A673 (cell line): ENCODE results near the gene GPR137. TPM values are rescaled to one million over a fixed set of nuclear protein-coding genes. Genes with fewer than 3 reads are reported as not detected.

Experiments
- BruUV-seq: library from RNA; stranded (reverse); fragments of 400-500 nt; replicated peaks from 2 replicates; lab custom pipeline; 2021; lab: Mats Ljungman, UMichigan
- CTCF ChIA-PET: fragments of 300-600 bp; sonication (Branson Sonifier 250); formaldehyde crosslinking; loops from one replicate; lab custom pipeline; 2022; ENCODE audit warnings: antibody characterized with exemption; lab: Charles Lee
- POLR2A ChIA-PET: fragments of 300-600 bp; sonication (Branson Sonifier 250); formaldehyde crosslinking; loops from one replicate; lab custom pipeline; 2022; ENCODE audit warnings: antibody characterized with exemption; ENCODE audit not compliant: low non-redundant PET; lab: Charles Lee
- DNase-seq: peaks from one replicate; pipeline ENCODE4 v3.0.0-alpha.2; 2015; ENCODE audit warnings: low spot score
- H3K27ac ChIP-seq: fragments of 200-600 bp; sonication (generic); 2 replicates; pipeline ENCODE4 v1.5.1; 2016; ENCODE audit warnings: mixed run types, low read depth, mild to moderate bottlenecking, mixed read lengths, antibody characterized with exemption, low read length; ENCODE audit not compliant: poor library complexity, severe bottlenecking
- H3K27me3 ChIP-seq: fragments of 200-600 bp; sonication (generic); replicated peaks from 2 replicates; pipeline ENCODE4 v1.6.1; 2017; ENCODE audit warnings: mixed run types, low read depth, mild to moderate bottlenecking, mixed read lengths, antibody characterized with exemption, low read length; ENCODE audit not compliant: insufficient read depth, poor library complexity
- H3K36me3 ChIP-seq: fragments of 200-600 bp; sonication (generic); 2 replicates; pipeline ENCODE4 v1.6.1; 2016; ENCODE audit warnings: mixed run types, mild to moderate bottlenecking, mixed read lengths, antibody characterized with exemption, low read length; ENCODE audit not compliant: insufficient read depth, poor library complexity, severe bottlenecking
- H3K4me1 ChIP-seq: fragments of 200-600 bp; sonication (generic); 2 replicates; pipeline ENCODE4 v1.6.1; 2017; ENCODE audit warnings: mixed run types, mild to moderate bottlenecking, mixed read lengths, antibody characterized with exemption, low read length; ENCODE audit not compliant: insufficient read depth, poor library complexity, severe bottlenecking
- H3K4me3 ChIP-seq: fragments of 200-600 bp; sonication (generic); 2 replicates; pipeline ENCODE4 v1.5.1; 2016; ENCODE audit warnings: low read depth, mixed run types, mild to moderate bottlenecking, mixed read lengths, low read length; ENCODE audit not compliant: poor library complexity, severe bottlenecking
- H3K9me3 ChIP-seq: fragments of 200-600 bp; sonication (generic); 2 replicates; pipeline ENCODE4 v1.6.1; 2016; ENCODE audit warnings: mixed run types, low read depth, mild to moderate bottlenecking, mixed read lengths, antibody characterized with exemption, low read length; ENCODE audit not compliant: poor library complexity, severe bottlenecking
- CTCF ChIP-seq: fragments of 300-800, 200-600 bp; sonication (generic); conservative IDR thresholded peaks from 2 replicates; pipeline ENCODE4 v1.5.1; 2017; ENCODE audit warnings: low read depth, mild to moderate bottlenecking, antibody characterized with exemption, low read length, moderate library complexity, mixed read lengths
- EZH2 ChIP-seq: fragments of 200-600 bp; sonication (generic); IDR thresholded peaks from 2 replicates; pipeline ENCODE4 v1.6.1; 2017; ENCODE audit warnings: borderline replicate concordance, low read depth, mild to moderate bottlenecking, mixed read lengths, antibody characterized with exemption, low read length; ENCODE audit not compliant: poor library complexity, severe bottlenecking
- intact Hi-C: fragments of 100-400 bp; cut with micrococcal nuclease; formaldehyde crosslinking; loops from one replicate; pipeline ENCODE4 v1.10.0; 2022; ENCODE audit not compliant: unreplicated experiment
- total RNA-seq: library from RNA; stranded (reverse); gene quantifications from 2 replicates; pipeline ENCODE4 v1.2.3, GENCODE V29; 2021

The GPR137 gene
- total RNA-seq, 1 experiment from 2014 or later = 47.9 TPM

GRCh38 chr11:64265176-64266160 is 20.2 kb upstream of the GPR137 start:
- Histone ChIP-seq H3K4me3 (no peak overlapping the region), H3K4me1 (peaks cover 9% of the 10 kb centered on the region)
- POLR2A ChIA-PET = no interaction called here

GRCh38 chr11:64266339-64266738 is 19.3 kb upstream of the GPR137 start:
- CTCF ChIA-PET = no interaction called here
- Histone ChIP-seq H3K27me3 (no peaks in the 10 kb centered on the region), H3K9me3 (no peaks in the 10 kb centered on the region), H3K27ac (no peak overlapping the region), H3K36me3 (peaks cover 42% of the 10 kb centered on the region), H3K4me3 (no peak overlapping the region), H3K4me1 (peaks cover 9% of the 10 kb centered on the region)
- no TSS peak for BruUV-seq
- no peak for DNase-seq
- intact Hi-C loops = no loop called here
- POLR2A ChIA-PET = no interaction called here
- no peak for TF ChIP-seq CTCF
- TF ChIP-seq EZH2 = no peak

More at GRCh38 chr11:64265176-64266160, 20.2 kb upstream of the GPR137 start:
- Histone ChIP-seq H3K36me3 (peaks cover 44% of the 10 kb centered on the region), H3K9me3 (no peaks in the 10 kb centered on the region), H3K27me3 (no peaks in the 10 kb centered on the region), H3K27ac (no peak overlapping the region)
- intact Hi-C loops = no loop called here
- BruUV-seq = no TSS peak
- CTCF ChIA-PET = interaction anchor here (0.7 kb wide), 1 partner anchor 58 kb away, joined by 3 read pairs; no protein-coding TSS in a partner anchor
- TF ChIP-seq CTCF = no peak
- TF ChIP-seq EZH2 = no peak
- DNase-seq = no peak

GRCh38 chr11:64267207-64267945 is 18.3 kb upstream of the GPR137 start:
- POLR2A ChIA-PET = interaction anchor here (0.7 kb wide), 1 partner anchor 57 kb away, joined by 3 read pairs; no protein-coding TSS in a partner anchor
- Histone ChIP-seq H3K27ac (no peak overlapping the region), H3K9me3 (no peaks in the 10 kb centered on the region), H3K4me3 (no peak overlapping the region), H3K27me3 (no peaks in the 10 kb centered on the region), H3K4me1 (peaks cover 16% of the 10 kb centered on the region), H3K36me3 (peaks cover 33% of the 10 kb centered on the region)
- TF ChIP-seq EZH2 (no peak), CTCF (no peak)
- intact Hi-C loops = no loop called here
- no peak for DNase-seq
- no TSS peak for BruUV-seq
- CTCF ChIA-PET = interaction anchor here (0.6 kb wide), 2 partner anchors 16 to 377 kb away, joined by 4 to 8 read pairs; no protein-coding TSS in a partner anchor
